ENCODE results near the gene TLR2.

TLR2 gene

DNA sequence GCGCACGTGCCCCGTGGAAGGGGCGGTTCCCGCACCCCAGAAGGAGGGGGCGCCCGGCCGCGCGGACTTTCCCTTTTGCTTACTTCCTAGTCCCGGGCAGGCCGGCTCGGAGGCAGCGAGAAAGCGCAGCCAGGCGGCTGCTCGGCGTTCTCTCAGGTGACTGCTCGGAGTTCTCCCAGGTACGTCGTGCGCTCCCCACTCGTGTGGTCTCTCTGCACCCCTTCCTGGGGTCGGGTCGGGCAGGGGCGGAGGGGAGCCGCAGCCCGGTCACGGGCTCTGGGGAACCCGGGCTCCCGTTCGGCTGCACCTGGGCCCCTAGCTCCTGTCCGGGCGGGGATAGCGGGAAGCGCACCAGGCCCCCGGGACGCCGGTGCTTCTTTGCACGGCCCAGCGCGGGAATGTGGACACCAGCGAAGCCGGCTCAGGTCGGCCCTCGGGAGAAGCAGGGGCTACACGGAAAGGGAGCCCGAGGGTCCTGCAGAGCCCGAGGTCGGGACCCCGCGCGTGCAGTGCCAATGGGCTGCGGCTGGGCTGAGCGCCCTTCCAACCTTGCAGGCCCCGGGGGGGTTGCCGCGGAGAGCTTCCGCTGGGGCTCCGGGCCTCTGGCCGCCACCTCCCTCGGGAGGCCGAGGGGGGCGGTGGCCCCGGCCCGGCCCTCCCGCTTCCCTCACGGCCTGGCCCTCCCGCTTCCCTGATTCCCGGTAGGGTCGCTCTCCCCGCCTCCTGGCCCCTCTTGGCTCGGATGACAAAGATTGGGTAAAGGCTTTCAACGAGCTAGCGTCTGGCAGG, at the start of gene TLR2:
TSS of gene TLR2 (plus strand) at position 99 of the 789 bp plus-strand sequence. CDS start 18,628 bp downstream, outside the sequence.
- DNase-seq: no peak

DNA sequence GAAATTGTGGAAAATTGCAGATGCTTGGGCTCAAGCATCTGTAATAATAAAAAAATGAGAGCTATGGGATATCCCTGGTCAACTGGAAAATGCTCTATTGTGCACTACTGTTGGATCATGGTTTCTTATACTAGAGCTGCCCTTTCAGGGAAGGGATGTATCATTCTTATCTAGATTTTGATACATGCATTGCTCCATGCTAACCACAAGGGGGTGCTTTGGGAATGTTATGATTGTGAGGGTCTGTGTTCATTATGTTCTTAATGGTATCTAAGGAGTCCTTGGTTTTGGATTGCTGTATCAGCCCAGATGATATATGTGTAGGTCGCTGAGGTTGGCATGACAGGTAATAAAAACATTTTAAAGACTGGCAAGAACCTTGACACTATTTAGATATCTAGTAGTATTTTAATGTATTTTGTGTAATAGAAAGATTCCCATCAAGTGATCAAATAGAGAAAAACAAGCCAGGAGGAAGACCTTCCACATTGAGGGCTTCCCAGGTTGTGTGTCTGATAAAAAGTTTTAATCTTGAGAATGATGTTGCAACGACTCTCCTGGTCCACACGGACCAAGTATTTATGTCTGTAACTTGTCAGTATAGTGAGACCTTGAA, 49.2 kb upstream of the TLR2 start:
- no peak for DNase-seq

DNA sequence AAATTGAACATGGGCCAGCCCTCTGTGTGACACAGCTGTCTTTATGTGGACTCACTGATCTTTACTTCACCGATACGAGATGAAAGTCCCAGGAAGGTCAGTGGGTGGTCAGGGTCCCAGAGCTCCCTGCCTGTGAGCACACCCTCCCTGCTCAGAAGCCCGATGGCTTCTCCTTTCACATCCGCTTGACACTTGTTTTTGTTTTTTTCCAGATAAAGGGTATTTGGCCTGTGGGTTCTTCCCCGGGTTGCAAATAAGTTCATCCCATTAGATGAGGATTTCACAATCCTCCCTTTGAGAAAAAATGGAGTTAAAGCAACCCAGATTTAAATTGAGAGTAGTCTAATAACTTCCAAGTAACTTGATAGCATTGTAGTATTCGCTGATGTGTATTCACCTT, 48.2 kb upstream of the TLR2 start:
- no peak for DNase-seq

GRCh38 chr4:153637201-153637600, 46.9 kb upstream of the TLR2 start:
- DNase-seq: no peak

DNA sequence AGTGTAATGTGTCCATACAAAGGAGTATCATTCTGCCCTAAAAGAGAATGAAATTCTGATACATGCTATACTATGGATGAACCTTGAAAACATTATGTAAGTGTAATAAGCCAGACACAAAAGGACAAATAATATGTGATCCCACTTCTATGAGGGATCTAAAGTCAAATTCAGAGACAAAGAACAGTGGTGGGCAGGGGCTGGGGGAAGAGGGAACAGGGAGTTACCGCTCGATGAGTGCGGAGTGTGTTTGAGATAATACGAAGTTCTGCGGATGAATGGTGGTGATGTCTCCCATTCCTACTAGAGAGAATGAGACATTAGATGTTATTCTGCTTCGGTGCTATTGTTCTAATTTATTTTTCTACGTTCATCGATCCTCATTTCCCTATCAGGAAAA, 46.1 kb upstream of the TLR2 start:
- no peak for DNase-seq

DNA sequence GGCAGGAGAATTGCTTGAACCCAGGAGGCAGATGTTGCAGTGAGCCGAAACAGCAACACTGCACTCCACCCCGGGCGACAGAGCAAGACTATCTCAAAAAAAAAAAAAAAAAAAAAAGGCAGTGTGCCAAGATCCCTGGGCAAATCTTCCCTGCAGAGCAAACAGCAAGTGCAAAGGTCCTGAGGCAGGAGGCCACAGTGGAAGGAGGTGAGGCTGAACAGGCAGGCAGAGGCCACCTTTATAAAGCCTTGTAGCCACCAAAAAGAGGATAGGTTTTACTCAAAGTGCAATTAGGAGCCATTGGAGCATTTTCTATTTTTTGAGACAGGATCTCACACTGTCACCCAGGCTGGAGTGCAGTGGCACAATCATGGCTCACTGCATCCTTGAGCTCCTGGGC, 45.1 kb upstream of the TLR2 start:
- no peak for DNase-seq

GRCh38 chr4:153639833-153640802, 44.0 kb upstream of the TLR2 start:
- no peak for DNase-seq

- no peak for DNase-seq
Observed at GRCh38 chr4:153641532-153641931, 42.5 kb upstream of the TLR2 start.

DNA sequence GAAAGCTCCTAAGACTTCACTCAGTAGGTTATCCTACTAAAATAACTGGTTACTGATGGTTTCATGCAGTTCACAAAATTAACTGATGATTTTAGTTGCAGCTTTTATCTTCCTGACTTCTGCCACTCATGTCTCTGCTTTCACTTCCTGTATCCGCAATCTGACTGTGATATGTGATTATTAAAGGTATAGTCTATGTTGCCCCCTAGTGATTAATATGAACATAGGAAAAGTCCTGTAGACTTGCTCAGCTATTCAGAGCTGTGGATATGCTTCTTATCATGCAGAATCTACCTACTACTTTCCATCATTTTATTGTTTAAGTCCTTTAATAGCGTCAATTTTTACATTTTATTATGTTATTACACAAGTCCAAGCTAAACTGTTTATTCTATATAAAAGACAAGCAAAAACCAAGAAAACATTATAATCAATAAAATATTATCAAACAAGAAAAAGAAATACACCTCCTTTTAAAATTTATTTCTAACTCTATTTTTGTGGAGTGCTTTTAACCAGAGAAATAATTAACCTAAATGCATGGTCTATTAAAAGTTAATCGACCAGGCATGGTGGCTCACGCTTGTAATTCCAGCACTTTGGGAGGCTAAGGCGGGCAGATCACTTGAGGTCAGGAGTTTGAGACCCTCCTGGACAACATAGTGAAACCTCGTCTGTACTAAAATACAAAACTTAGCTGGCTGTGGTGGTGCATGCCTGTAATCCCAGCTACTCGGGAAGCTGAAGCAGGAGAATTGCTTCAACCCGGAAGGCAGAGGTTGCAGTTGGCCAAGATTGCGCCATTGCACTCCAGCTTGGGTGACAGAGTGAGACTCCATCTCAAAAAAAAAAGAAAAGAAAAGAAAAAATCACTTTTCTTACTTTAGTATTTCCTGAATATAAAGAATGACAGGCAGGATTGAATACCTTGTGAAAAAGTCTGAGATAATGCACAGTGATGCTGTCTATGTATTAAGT, 40.4 kb upstream of the TLR2 start:
- DNase-seq: no peak

GRCh38 chr4:153645183-153645582, 38.9 kb upstream of the TLR2 start:
- no peak for DNase-seq

- DNase-seq: no peak
Observed at GRCh38 chr4:153646261-153646660, 37.8 kb upstream of the TLR2 start.

GRCh38 chr4:153646978-153647377, 37.1 kb upstream of the TLR2 start:
- DNase-seq: no peak

DNA sequence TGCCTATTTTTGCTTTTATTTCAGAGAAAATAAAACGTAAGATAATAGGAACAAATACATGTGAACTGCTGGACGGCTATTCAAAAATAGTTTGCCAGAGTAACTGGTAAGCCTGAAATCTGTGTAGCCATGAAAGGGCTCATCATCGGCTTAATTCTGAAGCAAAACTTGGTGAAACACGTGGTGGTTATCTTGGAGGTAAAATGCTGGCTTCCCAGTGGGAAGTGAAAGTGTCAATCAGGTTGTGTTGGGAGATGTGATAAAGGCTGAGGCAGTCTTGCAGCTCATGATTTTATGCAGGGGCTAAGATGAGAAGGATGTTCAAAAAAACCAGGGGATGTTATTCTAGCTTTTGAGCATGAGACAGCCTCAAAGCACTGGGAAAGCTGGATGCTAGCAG, 36.1 kb upstream of the TLR2 start:
- no peak for DNase-seq

GRCh38 chr4:153649572-153649991, 34.5 kb upstream of the TLR2 start:
- DNase-seq: no peak

- no peak for DNase-seq
Observed at GRCh38 chr4:153651116-153651515, 33.0 kb upstream of the TLR2 start.

DNA sequence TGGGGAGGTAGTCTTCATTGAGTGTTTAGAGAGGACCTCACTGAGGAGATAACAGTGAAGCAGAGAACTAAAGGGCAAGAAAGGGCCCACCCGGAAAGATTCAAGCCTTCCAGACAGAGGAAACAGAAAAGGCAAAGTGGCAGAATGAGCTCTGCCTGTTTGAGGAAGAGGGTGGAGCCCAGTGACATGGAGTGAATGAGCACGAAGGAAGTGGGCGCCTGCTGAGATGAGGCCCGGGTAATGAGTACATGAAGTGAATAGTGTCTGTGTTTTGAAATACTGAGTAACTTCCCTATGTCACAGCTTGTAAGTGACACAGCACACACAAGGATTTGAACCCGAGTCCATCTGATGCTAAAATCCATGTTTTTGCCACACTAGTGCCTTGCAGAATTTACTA, 32.5 kb upstream of the TLR2 start:
- DNase-seq: no peak

DNA sequence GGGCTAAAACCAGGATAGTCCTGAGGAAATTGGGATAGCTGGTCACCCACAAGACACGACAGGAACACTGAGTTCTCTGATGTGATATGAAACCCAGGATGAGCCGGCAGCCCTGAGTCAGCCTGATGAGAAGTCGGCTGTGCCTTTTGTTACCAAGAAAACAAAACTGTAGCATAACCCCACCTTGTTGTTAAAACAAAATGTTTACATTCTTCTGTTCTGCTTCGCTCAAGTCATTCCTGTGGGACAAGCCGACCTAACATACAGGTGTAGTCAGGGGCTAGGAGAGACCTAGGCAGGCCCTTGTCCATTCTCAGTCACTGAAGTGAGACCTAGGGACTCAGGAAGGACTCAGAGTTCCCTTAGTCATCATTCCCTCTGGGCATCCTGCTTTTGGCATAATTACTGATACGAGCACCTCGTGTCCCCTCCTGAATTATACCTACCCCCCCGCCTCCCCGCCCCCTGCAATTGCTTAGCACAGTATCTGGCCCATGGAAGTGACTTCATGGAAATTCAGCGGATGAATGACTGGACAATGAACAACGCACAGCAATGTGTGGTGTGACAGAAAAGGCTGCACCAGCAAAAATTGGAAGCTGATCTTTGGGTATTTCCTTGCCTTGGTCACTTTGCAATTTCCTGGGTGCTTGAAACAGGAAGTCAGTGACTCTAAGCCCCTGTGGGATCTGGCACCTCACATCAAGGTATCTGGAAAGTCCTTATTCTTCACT, 31.9 kb upstream of the TLR2 start:
- peak; percentile 0 for DNase-seq

- no peak for DNase-seq
Observed at GRCh38 chr4:153655002-153655541, 29.0 kb upstream of the TLR2 start.

DNA sequence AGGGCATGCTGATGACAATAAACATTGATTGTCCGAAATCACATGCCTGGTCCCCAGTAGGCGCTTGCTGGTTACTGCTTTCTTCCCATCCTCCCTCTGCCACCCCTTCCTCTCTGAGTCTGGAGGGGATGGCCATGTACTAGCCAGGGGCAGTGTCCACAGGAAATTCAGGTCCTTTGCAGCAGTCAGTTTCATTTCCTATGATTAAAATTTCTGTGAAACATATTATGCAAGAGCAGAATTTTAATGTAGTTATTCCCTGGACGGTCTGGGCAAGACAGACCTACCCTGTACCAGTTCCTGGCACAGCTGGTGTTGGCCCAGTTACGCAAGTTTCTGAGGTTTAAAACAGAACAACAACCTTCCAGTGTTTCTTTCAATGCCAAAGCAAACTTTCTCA, 28.2 kb upstream of the TLR2 start:
- DNase-seq: no peak

DNA sequence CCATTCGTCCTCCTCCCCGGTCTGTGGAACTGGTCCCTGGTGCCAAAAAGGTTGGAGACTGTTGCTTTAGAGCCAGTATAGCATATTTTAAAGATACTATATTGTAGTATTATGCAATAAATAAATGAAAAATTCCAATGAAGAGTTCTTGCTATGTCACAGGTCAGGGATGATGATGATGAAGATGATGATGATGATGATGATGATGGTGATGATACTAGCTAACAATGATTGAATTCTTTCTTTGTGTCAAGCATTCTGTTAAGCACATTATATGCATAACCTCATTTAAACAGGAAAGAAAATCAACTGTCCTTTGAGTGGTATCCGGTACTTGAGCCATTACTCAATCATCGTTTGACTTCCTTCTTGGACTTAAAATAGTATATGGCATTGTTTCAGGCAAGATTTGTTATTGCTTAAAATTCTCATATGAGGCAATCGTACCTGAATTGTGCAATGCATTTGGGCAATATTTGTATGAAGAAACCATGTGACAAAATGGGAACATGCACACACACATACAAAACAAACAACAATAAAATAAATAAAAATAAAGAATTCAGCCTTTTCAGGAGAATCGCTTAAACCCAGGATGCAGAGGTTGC, 22.8 kb upstream of the TLR2 start:
- DNase-seq: no peak

GRCh38 chr4:153661908-153662307, 22.2 kb upstream of the TLR2 start:
- no peak for DNase-seq
